ENCODE results near the gene PLXNA2. TPM values are rescaled to one million over a fixed set of nuclear protein-coding genes. Genes with fewer than 3 reads are reported as not detected.

PLXNA2 gene
- polyA plus RNA-seq, 1 of the 3 experiments (the other 2 are of a cell fraction) = 8.5 TPM

DNA sequence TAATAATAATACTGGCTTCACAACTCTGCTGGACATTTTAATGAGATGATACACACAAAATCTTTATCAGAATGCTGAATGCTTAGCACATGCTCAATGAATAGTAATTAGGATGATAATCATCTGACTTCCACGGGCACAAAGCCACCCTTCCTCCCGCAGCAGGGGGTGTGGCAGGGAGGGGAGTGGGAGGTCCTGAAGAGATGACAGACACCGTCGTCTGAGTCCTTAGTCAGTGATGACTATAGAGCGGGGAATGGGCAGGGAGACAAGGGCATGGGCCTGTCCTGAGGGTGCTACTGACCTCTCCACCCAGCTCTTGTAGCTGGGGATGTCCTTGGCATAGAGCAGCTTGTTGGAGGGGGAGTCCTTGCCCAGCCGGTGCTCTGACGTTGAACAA lies 215.7 kb downstream of the PLXNA2 start:
- Histone ChIP-seq H3K79me2 (ENCODE audit: insufficient read depth) (no peaks in the 10 kb centered on the region), H3K27ac (ENCODE audit: low read depth in 2 of 2, low read length in 1 of 2) (peak overlapping the region in 1 of 2 experiments; percentile 90; a peak in 1 of 4 replicates), H2AFZ (ENCODE audit: low read depth) (no peak overlapping the region), H3K9ac (no peak overlapping the region), H3F3A (replicated peaks; ENCODE audit: insufficient read depth) (peaks cover 10% of the 10 kb centered on the region), H3K4me2 (no peak overlapping the region), H3K36me3 (replicated peaks in 1 of 2; ENCODE audit: control insufficient read depth in 1 of 2, insufficient read depth in 2 of 2, low read length in 1 of 2) (peaks cover 37 to 52% of the 10 kb centered on the region in 2 experiments), H3K4me3 (ENCODE audit: low read depth in 2 of 2, low read length in 1 of 2) (no peak overlapping the region), H3K27me3 (ENCODE audit: insufficient read depth) (no peaks in the 10 kb centered on the region), H3K9me2 (no peaks in the 10 kb centered on the region), H4K20me1 (ENCODE audit: insufficient read depth) (no peaks in the 10 kb centered on the region), H3K9me3 (no peaks in the 10 kb centered on the region), H3K4me1 (ENCODE audit: control insufficient read depth in 1 of 2, insufficient read depth in 2 of 2, low read depth in 1 of 2, low read length in 1 of 2) (peaks cover 6 to 19% of the 10 kb centered on the region in 2 experiments; a peak in 3 of 4 replicates)
- 71% methylated on average over 7 of the region's 7 CpGs for WGBS (ENCODE audit: low lambda C conversion rate)
- ChIA-PET POLR2A (no interaction called here), CTCF (interaction anchor here (1.0 to 22.2 kb wide), 3 partner anchors 7 to 213 kb away, joined by 3 to 579 read pairs (median 275); partner anchors contain the start of gene PLXNA2)
- no peak for DNase-seq
- no peak for TF ChIP-seq USF2 (IDR thresholded peaks at IDR 0.05; ENCODE audit: borderline replicate concordance, low read depth, low read length)
- TF ChIP-seq TCF12 (IDR thresholded peaks at IDR 0.05) = no peak
- no peak for TF ChIP-seq RAD21 (IDR thresholded peaks at IDR 0.05; ENCODE audit: low read length)
- TF ChIP-seq CHD2 (IDR thresholded peaks at IDR 0.05; ENCODE audit: low read length, partially characterized antibody) = no peak
- no peak for TF ChIP-seq REST (IDR thresholded peaks at IDR 0.05; ENCODE audit: low read depth, low read length)
- TF ChIP-seq MXI1 (IDR thresholded peaks at IDR 0.05; ENCODE audit: low read depth, low read length) = no peak
- no peak for TF ChIP-seq MEF2A (IDR thresholded peaks at IDR 0.05; ENCODE audit: borderline replicate concordance, low read depth)

- H3K4me3 ChIP-seq (ENCODE audit: low read depth in 2 of 2, low read length in 1 of 2) = no peak overlapping the region
- CTCF ChIA-PET = interaction anchor here (1.0 to 22.2 kb wide), 5 partner anchors 8 to 1179 kb away, joined by 3 to 579 read pairs (median 5); partner anchors contain the start of gene PLXNA2
- H3K9me3 ChIP-seq = no peaks in the 10 kb centered on the region
- peaks cover 32 to 47% of the 10 kb centered on the region in 2 experiments for H3K36me3 ChIP-seq (replicated peaks in 1 of 2; ENCODE audit: control insufficient read depth in 1 of 2, insufficient read depth in 2 of 2, low read length in 1 of 2)
- H3K9ac ChIP-seq = no peak overlapping the region
- no peak for TF ChIP-seq GATA2 (CRISPR knock-in tag; IDR thresholded peaks at IDR 0.05)
- no peak for TF ChIP-seq TCF12 (IDR thresholded peaks at IDR 0.05)
- TF ChIP-seq, protein P1, sequence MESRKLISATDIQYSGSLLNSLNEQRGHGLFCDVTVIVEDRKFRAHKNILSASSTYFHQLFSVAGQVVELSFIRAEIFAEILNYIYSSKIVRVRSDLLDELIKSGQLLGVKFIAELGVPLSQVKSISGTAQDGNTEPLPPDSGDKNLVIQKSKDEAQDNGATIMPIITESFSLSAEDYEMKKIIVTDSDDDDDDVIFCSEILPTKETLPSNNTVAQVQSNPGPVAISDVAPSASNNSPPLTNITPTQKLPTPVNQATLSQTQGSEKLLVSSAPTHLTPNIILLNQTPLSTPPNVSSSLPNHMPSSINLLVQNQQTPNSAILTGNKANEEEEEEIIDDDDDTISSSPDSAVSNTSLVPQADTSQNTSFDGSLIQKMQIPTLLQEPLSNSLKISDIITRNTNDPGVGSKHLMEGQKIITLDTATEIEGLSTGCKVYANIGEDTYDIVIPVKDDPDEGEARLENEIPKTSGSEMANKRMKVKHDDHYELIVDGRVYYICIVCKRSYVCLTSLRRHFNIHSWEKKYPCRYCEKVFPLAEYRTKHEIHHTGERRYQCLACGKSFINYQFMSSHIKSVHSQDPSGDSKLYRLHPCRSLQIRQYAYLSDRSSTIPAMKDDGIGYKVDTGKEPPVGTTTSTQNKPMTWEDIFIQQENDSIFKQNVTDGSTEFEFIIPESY (IDR thresholded peaks at IDR 0.05; ENCODE audit: borderline replicate concordance, low read depth) = no peak
- no peak for TF ChIP-seq FOXM1 (IDR thresholded peaks at IDR 0.05; ENCODE audit: low read depth)
- TF ChIP-seq, protein P2, sequence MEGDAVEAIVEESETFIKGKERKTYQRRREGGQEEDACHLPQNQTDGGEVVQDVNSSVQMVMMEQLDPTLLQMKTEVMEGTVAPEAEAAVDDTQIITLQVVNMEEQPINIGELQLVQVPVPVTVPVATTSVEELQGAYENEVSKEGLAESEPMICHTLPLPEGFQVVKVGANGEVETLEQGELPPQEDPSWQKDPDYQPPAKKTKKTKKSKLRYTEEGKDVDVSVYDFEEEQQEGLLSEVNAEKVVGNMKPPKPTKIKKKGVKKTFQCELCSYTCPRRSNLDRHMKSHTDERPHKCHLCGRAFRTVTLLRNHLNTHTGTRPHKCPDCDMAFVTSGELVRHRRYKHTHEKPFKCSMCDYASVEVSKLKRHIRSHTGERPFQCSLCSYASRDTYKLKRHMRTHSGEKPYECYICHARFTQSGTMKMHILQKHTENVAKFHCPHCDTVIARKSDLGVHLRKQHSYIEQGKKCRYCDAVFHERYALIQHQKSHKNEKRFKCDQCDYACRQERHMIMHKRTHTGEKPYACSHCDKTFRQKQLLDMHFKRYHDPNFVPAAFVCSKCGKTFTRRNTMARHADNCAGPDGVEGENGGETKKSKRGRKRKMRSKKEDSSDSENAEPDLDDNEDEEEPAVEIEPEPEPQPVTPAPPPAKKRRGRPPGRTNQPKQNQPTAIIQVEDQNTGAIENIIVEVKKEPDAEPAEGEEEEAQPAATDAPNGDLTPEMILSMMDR (IDR thresholded peaks at IDR 0.05) = no peak
- no peaks in the 10 kb centered on the region for H4K20me1 ChIP-seq (ENCODE audit: insufficient read depth)
- POLR2A ChIA-PET = interaction anchor here (1.2 kb wide), 1 partner anchor 60 kb away, joined by 3 read pairs; no protein-coding TSS in a partner anchor
- no peak overlapping the region for H2AFZ ChIP-seq (ENCODE audit: low read depth)
- H3F3A ChIP-seq (replicated peaks; ENCODE audit: insufficient read depth) = peaks cover 10% of the 10 kb centered on the region
- no peaks in the 10 kb centered on the region for H3K79me2 ChIP-seq (ENCODE audit: insufficient read depth)
- no peak overlapping the region for H3K4me2 ChIP-seq
- no peaks in the 10 kb centered on the region for H3K9me2 ChIP-seq
- no peak for DNase-seq
- no peak overlapping the region for H3K27ac ChIP-seq (ENCODE audit: low read depth in 2 of 2, low read length in 1 of 2)
- peaks cover 6 to 19% of the 10 kb centered on the region in 2 experiments; a peak in 3 of 4 replicates for H3K4me1 ChIP-seq (ENCODE audit: control insufficient read depth in 1 of 2, insufficient read depth in 2 of 2, low read depth in 1 of 2, low read length in 1 of 2)
- 95% methylated on average over 10 of the region's 11 CpGs for WGBS (ENCODE audit: low lambda C conversion rate)
- no peaks in the 10 kb centered on the region for H3K27me3 ChIP-seq (ENCODE audit: insufficient read depth)
Observed at GRCh38 chr1:208027861-208028260, 216.3 kb downstream of the PLXNA2 start.

All from SK-N-SH (cell line).